K562 (cell line): ENCODE measurements around the gene CATSPER3. TPM values are rescaled to one million over a fixed set of nuclear protein-coding genes. Genes with fewer than 3 reads are reported as not detected.

Experiments used
- ATAC-seq: fragments of 200-7000 bp; cut with Tn5 transposase; 3 replicates; pipeline ENCODE4 v1.9.1; 2020; ENCODE audit warnings: moderate library complexity
- BruUV-seq: library from RNA; stranded (reverse); fragments of 400-500 nt; replicated peaks from 2 replicates; lab custom pipeline; 2021; lab: Mats Ljungman, UMichigan
- CTCF ChIA-PET: fragments of 300-600 bp; formaldehyde crosslinking; extraction: SDS; loops from one replicate; lab custom pipeline; 2021; ENCODE audit warnings: low intra/inter-chr PET ratio; lab: Yijun Ruan, JAX
- POLR2A ChIA-PET: fragments of 300-600, 350-650 bp; sonication (Branson Sonifier 250); formaldehyde crosslinking; extraction: SDS; loops from one replicate; lab custom pipeline; 2021; ENCODE audit warnings: antibody characterized with exemption, inconsistent platforms; lab: Yijun Ruan, JAX
- DNase-seq, 4 experiments: peaks; one replicate each; pipeline versions ENCODE4 v3.0.0 to v3.0.0-alpha.2; 2011 to 2018; ENCODE audit warnings: low spot score in 3 of 4, mixed read lengths in 3 of 4; ENCODE audit errors: extremely low read depth in 1 of 4
- FAIRE-seq: peaks from 2 replicates; lab custom pipeline; 2011; peaks lifted over from hg19 to GRCh38; lab: Jason Lieb, UNC
- H2AFZ ChIP-seq: 2 replicates; pipeline ENCODE4 v1.6.0; 2011; ENCODE audit warnings: low read depth, low read length, control low read depth, inconsistent platforms
- H3K27ac ChIP-seq: fragments of 200-600 bp; 3 replicates; pipeline ENCODE4 v1.8.0; 2011; ENCODE audit warnings: low read depth, mild to moderate bottlenecking, control low read depth, inconsistent platforms, low read length, moderate library complexity, mixed read lengths; ENCODE audit errors: extremely low read depth
- H3K27me3 ChIP-seq, 2 experiments: fragments of 300-600 bp in 1 of 2; 2 replicates in 1 of 2; 3 replicates in 1 of 2; pipeline versions ENCODE4 v1.6.0 to v1.8.0; 2011; ENCODE audit warnings: inconsistent platforms in 2 of 2, low read length in 2 of 2, mild to moderate bottlenecking in 1 of 2, mixed read lengths in 1 of 2, moderate library complexity in 1 of 2; ENCODE audit not compliant: control insufficient read depth in 2 of 2, insufficient read depth in 2 of 2
- H3K36me3 ChIP-seq: fragments of 300-600 bp; 3 replicates; pipeline ENCODE4 v1.8.0; 2011; ENCODE audit warnings: mild to moderate bottlenecking, low read length, inconsistent platforms; ENCODE audit not compliant: control insufficient read depth, insufficient read depth
- H3K4me1 ChIP-seq, 2 experiments: fragments of 200-600 bp in 1 of 2; replicated peaks in 1 of 2; 2 replicates in 1 of 2; 3 replicates in 1 of 2; pipeline versions ENCODE4 v1.5.1 to v1.8.0; 2011; ENCODE audit warnings: inconsistent platforms in 2 of 2, low read length in 2 of 2, mild to moderate bottlenecking in 1 of 2, mixed read lengths in 1 of 2, moderate library complexity in 1 of 2; ENCODE audit not compliant: control insufficient read depth in 2 of 2, insufficient read depth in 2 of 2
- H3K4me2 ChIP-seq: 2 replicates; pipeline ENCODE4 v1.6.1; 2011; ENCODE audit warnings: low read length, control low read depth, inconsistent platforms, mixed read lengths; ENCODE audit not compliant: insufficient read depth
- H3K4me3 ChIP-seq: fragments of 200-600 bp; sonication (generic), shearing (Covaris generic); 2 replicates; pipeline ENCODE4 v1.5.1; 2016; ENCODE audit warnings: control low read depth, inconsistent platforms
- H3K79me2 ChIP-seq: fragments of 200-600 bp; 3 replicates; pipeline ENCODE4 v1.8.0; 2011; ENCODE audit warnings: low read length, inconsistent platforms; ENCODE audit not compliant: control insufficient read depth, insufficient read depth
- H3K9ac ChIP-seq, 2 experiments: 2 replicates each; pipeline versions ENCODE4 v1.6.0 to v1.6.1; 2011; ENCODE audit warnings: low read depth in 2 of 2, low read length in 2 of 2, control low read depth in 1 of 2, inconsistent platforms in 1 of 2, mild to moderate bottlenecking in 1 of 2, mixed read lengths in 1 of 2; ENCODE audit not compliant: insufficient read depth in 1 of 2
- H3K9me1 ChIP-seq: one replicate; pipeline ENCODE4 v1.6.0; 2011; ENCODE audit warnings: inconsistent platforms, mild to moderate bottlenecking, low read length, moderate library complexity; ENCODE audit not compliant: control insufficient read depth, insufficient read depth
- H3K9me3 ChIP-seq: replicated peaks from 2 replicates; pipeline ENCODE4 v1.5.1; 2011; ENCODE audit warnings: low read depth, low read length, inconsistent platforms; ENCODE audit not compliant: control insufficient read depth, insufficient read depth
- H4K20me1 ChIP-seq: replicated peaks from 2 replicates; pipeline ENCODE4 v1.6.1; 2011; ENCODE audit warnings: low read length, inconsistent platforms, mixed read lengths; ENCODE audit not compliant: control insufficient read depth, insufficient read depth
- ARHGAP35 ChIP-seq: fragments of 450-650 bp; IDR thresholded peaks from 2 replicates; pipeline ENCODE4 v1.6.1; 2018; ENCODE audit not compliant: partially characterized antibody
- BRF2 ChIP-seq: IDR thresholded peaks from 3 replicates; pipeline ENCODE4 v1.6.1; 2011; ENCODE audit warnings: borderline replicate concordance, mild to moderate bottlenecking; ENCODE audit not compliant: insufficient read length, insufficient read depth
- ELF4 ChIP-seq: fragments of 450-650 bp; formaldehyde crosslinking; IDR thresholded peaks from 2 replicates; pipeline ENCODE4 v1.4.0; 2022; ENCODE audit warnings: missing genetic modification characterization
- HLTF ChIP-seq: fragments of 450-650 bp; IDR thresholded peaks from 2 replicates; pipeline ENCODE4 v1.6.1; 2016
- HMGN3 ChIP-seq: IDR thresholded peaks from 2 replicates; pipeline ENCODE4 v1.6.1; 2011; ENCODE audit warnings: borderline replicate concordance, low read depth, mild to moderate bottlenecking, mixed read lengths, low read length; ENCODE audit not compliant: insufficient read length; ENCODE audit errors: extremely low read depth
- SPI1 ChIP-seq: IDR thresholded peaks from 2 replicates; pipeline ENCODE4 v1.6.1; 2011; ENCODE audit warnings: low read depth, low read length, control low read depth, borderline replicate concordance
- STAT5B ChIP-seq: fragments of 250-450 bp; sonication (Bioruptor Pico); IDR thresholded peaks from 2 replicates; pipeline ENCODE4 v1.8.0; 2021; ENCODE audit warnings: mild to moderate bottlenecking, inconsistent platforms
- WGBS: fragments of 100-300 bp; shearing (Covaris generic); methylation state at CpG from one replicate; pipeline ENCODE4 v1.1.6; 2016; ENCODE audit warnings: low coverage, mixed read lengths; ENCODE audit not compliant: insufficient coverage; ENCODE audit errors: missing lambda C conversion rate; 5-methylcytosine and 5-hydroxymethylcytosine counted together
- in situ Hi-C: fragments of 300-500 bp; cut with MboI; formaldehyde crosslinking; loops from 4 replicates; pipeline ENCODE4 v1.15.0; 2018; ENCODE audit warnings: inconsistent platforms, mixed read lengths
- intact Hi-C: fragments of 100-400 bp; cut with micrococcal nuclease; formaldehyde crosslinking; loops from 2 replicates; pipeline ENCODE4 v1.14.2; 2022
- polyA plus RNA-seq, 8 experiments: library from polyadenylated mRNA; depleted of rRNA in 4 of 8; stranded (reverse) in 5 of 8; unstranded in 3 of 8; fragments of >200 nt; fragmentation: Nextera tagmentation in 2 of 8; fragmentation: Illumina TruSeq in 1 of 8; extraction: Ambion mirVana in 2 of 8; extraction: Trizol in 1 of 8; gene quantifications; 2 replicates each; pipeline versions ENCODE4 v1.2.1 to v1.2.3, GENCODE V29; 2011 to 2014; ENCODE audit warnings: inconsistent platforms in 1 of 8, missing spikeins in 1 of 8
- total RNA-seq, 7 experiments: library from RNA; depleted of rRNA in 6 of 7; stranded (reverse); fragments of >200 nt in 6 of 7; fragmentation: Illumina TruSeq in 2 of 7; extraction: Trizol in 2 of 7; gene quantifications; 2 replicates each; pipeline versions ENCODE4 v1.2.1 to v1.2.3, GENCODE V29; 2011 to 2021; ENCODE audit warnings: low replicate concordance in 1 of 7
- TF ChIP-seq, protein P1 (sequence below): fragments of 450-650 bp; formaldehyde crosslinking; IDR thresholded peaks from 2 replicates; pipeline ENCODE4 v1.4.0; 2022; ENCODE audit warnings: missing genetic modification characterization
- TF ChIP-seq, protein P2 (sequence below): fragments of 450-650 bp; formaldehyde crosslinking; conservative IDR thresholded peaks from 2 replicates; pipeline ENCODE4 v1.4.0; 2022; ENCODE audit warnings: mild to moderate bottlenecking, missing genetic modification characterization
- TF ChIP-seq, protein P3 (sequence below): IDR thresholded peaks from 2 replicates; pipeline ENCODE4 v1.6.1; 2016; ENCODE audit warnings: missing genetic modification characterization, missing compliant biosample characterization

The CATSPER3 gene
- total and polyA plus RNA-seq, 9 of the 15 experiments (the other 6 are each of a cell fraction or from before 2014, with no cell fraction given) = 0.14 to 1.5 (median 0.49) TPM

GRCh38 chr5:134994560-134995156 is 27.0 kb downstream of the CATSPER3 start:
- ChIA-PET POLR2A (no interaction called here), CTCF (no interaction called here)
- FAIRE-seq (no peak), DNase-seq (peak in 2 of 4 experiments; percentile 16 to 17), ATAC-seq (peak; percentile 79)
- Histone ChIP-seq H3K27me3 (no peaks in the 10 kb centered on the region), H3K9me3 (no peaks in the 10 kb centered on the region), H3K27ac (no peak overlapping the region), H3K4me2 (no peak overlapping the region), H4K20me1 (no peaks in the 10 kb centered on the region), H2AFZ (no peak overlapping the region), H3K9ac (no peak overlapping the region), H3K36me3 (no peaks in the 10 kb centered on the region), H3K4me1 (peaks cover 0 to 3% of the 10 kb centered on the region in 2 experiments; a peak in 1 of 5 replicates), H3K79me2 (no peaks in the 10 kb centered on the region), H3K4me3 (no peak overlapping the region), H3K9me1 (no peaks in the 10 kb centered on the region)
- TF ChIP-seq SPI1 (peak; percentile 61; the same call in 1 of the 2 replicates), HLTF (no peak), HMGN3 (no peak), STAT5B (CRISPR knock-in tag) (no peak), BRF2 (no peak), ELF4 (CRISPR knock-in tag) (0 out of 2 replicates have a peak, but pooled peaks have one; percentile 18), ARHGAP35 (no peak)
- TF ChIP-seq, protein P1, sequence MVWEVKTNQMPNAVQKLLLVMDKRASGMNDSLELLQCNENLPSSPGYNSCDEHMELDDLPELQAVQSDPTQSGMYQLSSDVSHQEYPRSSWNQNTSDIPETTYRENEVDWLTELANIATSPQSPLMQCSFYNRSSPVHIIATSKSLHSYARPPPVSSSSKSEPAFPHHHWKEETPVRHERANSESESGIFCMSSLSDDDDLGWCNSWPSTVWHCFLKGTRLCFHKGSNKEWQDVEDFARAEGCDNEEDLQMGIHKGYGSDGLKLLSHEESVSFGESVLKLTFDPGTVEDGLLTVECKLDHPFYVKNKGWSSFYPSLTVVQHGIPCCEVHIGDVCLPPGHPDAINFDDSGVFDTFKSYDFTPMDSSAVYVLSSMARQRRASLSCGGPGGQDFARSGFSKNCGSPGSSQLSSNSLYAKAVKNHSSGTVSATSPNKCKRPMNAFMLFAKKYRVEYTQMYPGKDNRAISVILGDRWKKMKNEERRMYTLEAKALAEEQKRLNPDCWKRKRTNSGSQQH (CRISPR knock-in tag) = 0 out of 2 replicates have a peak, but pooled peaks have one; percentile 25
- TF ChIP-seq, protein P2, sequence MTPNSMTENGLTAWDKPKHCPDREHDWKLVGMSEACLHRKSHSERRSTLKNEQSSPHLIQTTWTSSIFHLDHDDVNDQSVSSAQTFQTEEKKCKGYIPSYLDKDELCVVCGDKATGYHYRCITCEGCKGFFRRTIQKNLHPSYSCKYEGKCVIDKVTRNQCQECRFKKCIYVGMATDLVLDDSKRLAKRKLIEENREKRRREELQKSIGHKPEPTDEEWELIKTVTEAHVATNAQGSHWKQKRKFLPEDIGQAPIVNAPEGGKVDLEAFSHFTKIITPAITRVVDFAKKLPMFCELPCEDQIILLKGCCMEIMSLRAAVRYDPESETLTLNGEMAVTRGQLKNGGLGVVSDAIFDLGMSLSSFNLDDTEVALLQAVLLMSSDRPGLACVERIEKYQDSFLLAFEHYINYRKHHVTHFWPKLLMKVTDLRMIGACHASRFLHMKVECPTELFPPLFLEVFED (CRISPR knock-in tag) = peak; percentile 62; the same call in 1 of the 2 replicates
- TF ChIP-seq, protein P3, sequence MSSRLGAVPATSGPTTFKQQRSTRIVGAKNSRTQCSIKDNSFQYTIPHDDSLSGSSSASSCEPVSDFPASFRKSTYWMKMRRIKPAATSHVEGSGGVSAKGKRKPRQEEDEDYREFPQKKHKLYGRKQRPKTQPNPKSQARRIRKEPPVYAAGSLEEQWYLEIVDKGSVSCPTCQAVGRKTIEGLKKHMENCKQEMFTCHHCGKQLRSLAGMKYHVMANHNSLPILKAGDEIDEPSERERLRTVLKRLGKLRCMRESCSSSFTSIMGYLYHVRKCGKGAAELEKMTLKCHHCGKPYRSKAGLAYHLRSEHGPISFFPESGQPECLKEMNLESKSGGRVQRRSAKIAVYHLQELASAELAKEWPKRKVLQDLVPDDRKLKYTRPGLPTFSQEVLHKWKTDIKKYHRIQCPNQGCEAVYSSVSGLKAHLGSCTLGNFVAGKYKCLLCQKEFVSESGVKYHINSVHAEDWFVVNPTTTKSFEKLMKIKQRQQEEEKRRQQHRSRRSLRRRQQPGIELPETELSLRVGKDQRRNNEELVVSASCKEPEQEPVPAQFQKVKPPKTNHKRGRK (tag) = peak; percentile 71
- intact Hi-C loops (no loop called here), in situ Hi-C loops (no loop called here)
- 13% methylated on average over 1 of the region's 2 CpGs for WGBS
- no TSS peak for BruUV-seq
